GM19239 (cell line): Measurements from ENCODE around the gene RAP1GDS1.
"Not testable (repeated sequence)": the region's sequence is repeated elsewhere in the genome, so short reads cannot be mapped to it uniquely, and the experiment has no call there.

ENCODE experiments used
- DNase-seq: peaks from one replicate; pipeline ENCODE4 v3.0.0; 2011; ENCODE audit warnings: low spot score; ENCODE audit not compliant: insufficient read length
- FAIRE-seq: peaks from 2 replicates; lab custom pipeline; 2011; peaks lifted over from hg19 to GRCh38; lab: Jason Lieb, UNC

RAP1GDS1 gene

GRCh38 chr4:98473046-98473445, 211.9 kb downstream of the RAP1GDS1 start:
- FAIRE-seq (no peak), DNase-seq (no peak)

GRCh38 chr4:98474408-98474844, 213.2 kb downstream of the RAP1GDS1 start:
- DNase-seq: no peak
- FAIRE-seq: no peak

- FAIRE-seq: no peak
Measured at GRCh38 chr4:98476891-98477290, 215.7 kb downstream of the RAP1GDS1 start.

GRCh38 chr4:98479590-98479989, 218.4 kb downstream of the RAP1GDS1 start:
- not testable (repeated sequence) for FAIRE-seq, DNase-seq

More at GRCh38 chr4:98476891-98477290, 215.7 kb downstream of the RAP1GDS1 start:
- no peak for DNase-seq

- FAIRE-seq (no peak), DNase-seq (no peak)
Measured at GRCh38 chr4:98480535-98480934, 219.4 kb downstream of the RAP1GDS1 start.

- no peak for FAIRE-seq
- no peak for DNase-seq
Measured at GRCh38 chr4:98481167-98481566, 220.0 kb downstream of the RAP1GDS1 start.

GRCh38 chr4:98482503-98482846, 221.3 kb downstream of the RAP1GDS1 start:
- DNase-seq (no peak), FAIRE-seq (no peak)

- FAIRE-seq (peak; percentile 93), DNase-seq (no peak)
Measured at GRCh38 chr4:98482847-98483806, 221.9 kb downstream of the RAP1GDS1 start.

GRCh38 chr4:98484031-98484430, 222.8 kb downstream of the RAP1GDS1 start:
- FAIRE-seq: no peak

GRCh38 chr4:98485816-98486345, 224.7 kb downstream of the RAP1GDS1 start:
- no peak for FAIRE-seq
- no peak for DNase-seq

More at GRCh38 chr4:98484031-98484430, 222.8 kb downstream of the RAP1GDS1 start:
- no peak for DNase-seq

- DNase-seq: no peak
- no peak for FAIRE-seq
Measured at GRCh38 chr4:98490251-98490650, 229.1 kb downstream of the RAP1GDS1 start.

- no peak for FAIRE-seq
Measured at GRCh38 chr4:98491899-98492559, 230.8 kb downstream of the RAP1GDS1 start.

GRCh38 chr4:98493296-98493695, 232.1 kb downstream of the RAP1GDS1 start:
- no peak for FAIRE-seq
- DNase-seq: no peak

More at GRCh38 chr4:98491899-98492559, 230.8 kb downstream of the RAP1GDS1 start:
- no peak for DNase-seq
